Measurements from ENCODE around the gene CSHL1. TPM values are rescaled to one million over a fixed set of nuclear protein-coding genes. Genes with fewer than 3 reads are reported as not detected.

Gene CSHL1
- total RNA-seq, 1 donor from 2014 or later, result not detected

DNA sequence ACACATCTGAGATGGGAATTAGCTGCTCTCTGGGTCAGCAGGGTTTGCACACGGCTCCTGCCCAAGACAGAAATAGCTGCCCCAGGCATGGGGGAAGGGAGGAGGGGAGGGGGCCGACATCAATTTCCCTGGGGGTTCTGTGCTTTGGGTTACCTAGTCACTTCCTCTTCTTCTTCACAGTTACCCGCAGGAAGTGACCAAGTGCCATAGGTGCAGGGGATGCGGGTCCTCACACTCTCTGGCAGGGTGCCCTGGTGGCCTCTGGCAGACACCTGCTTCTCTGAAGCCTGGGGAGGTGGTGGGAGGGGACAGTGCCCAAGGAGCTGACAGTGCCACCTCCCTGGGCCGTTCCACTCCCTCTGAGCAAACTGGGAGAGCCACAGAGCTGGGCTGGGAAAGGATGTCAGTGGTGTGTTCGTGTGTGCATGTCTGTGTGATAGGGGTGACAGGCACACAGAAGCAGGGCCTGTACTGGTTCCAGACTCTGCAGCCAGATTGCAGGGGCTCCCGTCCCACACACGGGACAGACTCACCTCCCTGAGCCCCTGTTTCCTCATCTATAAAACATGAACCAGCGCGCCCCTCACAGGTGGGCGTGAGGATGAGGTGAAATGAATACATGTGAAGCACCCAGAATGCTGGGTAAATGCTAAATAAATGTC, 43.5 kb upstream of the CSHL1 start:
- Histone ChIP-seq H3K27ac (ENCODE audit: low read depth, low read length) (no peak overlapping the region), H3K9me3 (ENCODE audit: insufficient read depth, low read depth, low read length) (no peaks in the 10 kb centered on the region), H3K4me2 (ENCODE audit: low read length) (no peak overlapping the region), H3K4me3 (ENCODE audit: insufficient read depth, low read depth, low read length) (no peak overlapping the region), H2AFZ (ENCODE audit: low read depth, low read length) (no peak overlapping the region), H3K9ac (ENCODE audit: low read length) (no peak overlapping the region), H3K27me3 (ENCODE audit: insufficient read depth, low read length) (peaks cover 3% of the 10 kb centered on the region), H3K4me1 (ENCODE audit: insufficient read depth, low read length) (no peaks in the 10 kb centered on the region), H3K79me2 (ENCODE audit: insufficient read depth, low read length) (no peaks in the 10 kb centered on the region), H4K20me1 (ENCODE audit: insufficient read depth, low read length) (no peaks in the 10 kb centered on the region), H3K36me3 (ENCODE audit: insufficient read depth, low read length) (no peaks in the 10 kb centered on the region)
- no peak overlapping the region for H3K4me3 Mint-ChIP-seq (ENCODE audit: unreplicated experiment)
- no peaks in the 10 kb centered on the region for H3K36me3 Mint-ChIP-seq (ENCODE audit: low read depth, unreplicated experiment)
- peaks cover 6% of the 10 kb centered on the region for H3K4me1 Mint-ChIP-seq (ENCODE audit: low read depth, unreplicated experiment)
- FAIRE-seq (no peak), DNase-seq (ENCODE audit: low read depth) (no peak)
- no peaks in the 10 kb centered on the region for H3K9me3 Mint-ChIP-seq (ENCODE audit: unreplicated experiment)
- no peak overlapping the region for H3K27ac Mint-ChIP-seq (ENCODE audit: unreplicated experiment)
- peaks cover 27% of the 10 kb centered on the region for H3K27me3 Mint-ChIP-seq (ENCODE audit: low read depth, unreplicated experiment)
- no peak for TF ChIP-seq CTCF (IDR thresholded peaks at IDR 0.05; ENCODE audit: insufficient read depth, low read depth, low read length)
- TF ChIP-seq EZH2 (IDR thresholded peaks at IDR 0.05; ENCODE audit: insufficient read depth, low read length), result no peak

GRCh38 chr17:63950940-63951907, 40.2 kb upstream of the CSHL1 start:
- Histone ChIP-seq H3K4me2 (ENCODE audit: low read length) (no peak overlapping the region), H2AFZ (ENCODE audit: low read depth, low read length) (no peak overlapping the region), H3K9me3 (ENCODE audit: insufficient read depth, low read depth, low read length) (no peaks in the 10 kb centered on the region), H3K27ac (ENCODE audit: low read depth, low read length) (no peak overlapping the region), H3K79me2 (ENCODE audit: insufficient read depth, low read length) (no peaks in the 10 kb centered on the region), H3K36me3 (ENCODE audit: insufficient read depth, low read length) (no peaks in the 10 kb centered on the region), H3K4me1 (ENCODE audit: insufficient read depth, low read length) (no peaks in the 10 kb centered on the region), H3K27me3 (ENCODE audit: insufficient read depth, low read length) (peaks cover 3% of the 10 kb centered on the region), H3K4me3 (ENCODE audit: insufficient read depth, low read depth, low read length) (no peak overlapping the region), H4K20me1 (ENCODE audit: insufficient read depth, low read length) (no peaks in the 10 kb centered on the region), H3K9ac (ENCODE audit: low read length) (no peak overlapping the region)
- H3K4me3 Mint-ChIP-seq (ENCODE audit: unreplicated experiment), result no peak overlapping the region
- no peak for DNase-seq (ENCODE audit: low read depth)
- H3K4me1 Mint-ChIP-seq (ENCODE audit: low read depth, unreplicated experiment), result peaks cover 2% of the 10 kb centered on the region
- peaks cover 29% of the 10 kb centered on the region for H3K27me3 Mint-ChIP-seq (ENCODE audit: low read depth, unreplicated experiment)
- TF ChIP-seq EZH2 (IDR thresholded peaks at IDR 0.05; ENCODE audit: insufficient read depth, low read length), result no peak
- TF ChIP-seq CTCF (IDR thresholded peaks at IDR 0.05; ENCODE audit: insufficient read depth, low read depth, low read length), result peak; percentile 7
- no peaks in the 10 kb centered on the region for H3K36me3 Mint-ChIP-seq (ENCODE audit: low read depth, unreplicated experiment)
- H3K9me3 Mint-ChIP-seq (ENCODE audit: unreplicated experiment), result no peaks in the 10 kb centered on the region
- no peak for FAIRE-seq
- no peak overlapping the region for H3K27ac Mint-ChIP-seq (ENCODE audit: unreplicated experiment)
